Measurements from ENCODE around the gene SMR3B.

The SMR3B gene

DNA sequence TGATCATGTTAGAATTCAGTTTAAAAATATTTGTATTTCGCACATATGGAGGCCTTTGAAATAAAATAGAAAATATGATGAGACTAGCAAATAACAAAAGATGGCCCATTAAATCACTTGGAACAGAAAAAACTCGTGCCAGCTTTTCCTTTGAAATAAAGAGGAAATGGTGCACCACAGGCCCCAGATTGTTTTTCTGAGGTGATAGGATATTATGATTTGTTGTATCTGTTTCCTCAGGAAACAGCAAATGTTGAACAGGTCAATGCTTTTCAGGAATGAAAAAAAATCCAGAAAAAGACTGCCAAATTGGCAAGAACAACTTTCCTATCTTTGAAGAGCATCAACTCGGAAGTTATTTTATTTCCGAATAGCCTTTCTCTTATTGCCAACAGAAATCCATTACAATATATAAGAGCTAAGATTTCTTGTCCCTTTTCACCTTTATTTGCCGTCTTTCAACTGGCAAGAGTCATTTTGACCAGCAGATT, at the start of gene SMR3B:
Gene SMR3B, plus strand, starts transcription at position 441 of the 491 bp plus-strand sequence. CDS start 1,380 bp downstream, outside the sequence.
- DNase-seq, result no peak

DNA sequence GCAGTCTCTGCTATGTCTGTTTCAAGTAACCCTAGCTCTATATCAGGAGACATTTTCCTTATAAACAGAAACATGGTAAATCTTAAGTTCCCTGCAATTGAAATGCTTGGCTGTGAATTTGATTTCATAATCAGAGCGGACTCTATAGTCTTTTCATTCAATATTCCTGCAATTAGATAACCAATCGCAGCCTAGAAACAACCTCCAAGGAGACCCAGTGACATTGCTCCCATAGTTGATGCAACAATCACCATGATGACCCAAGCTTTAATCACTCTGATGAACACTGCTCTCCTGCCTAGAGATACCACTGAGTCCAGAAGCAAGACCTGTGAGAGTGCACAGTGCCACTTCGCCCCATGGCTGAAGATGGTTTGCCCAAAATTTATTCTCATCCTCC, 48.2 kb upstream of the SMR3B start, which contains the start of gene CABS1:
Gene CABS1, plus strand, starts transcription at position 301 of the 400 bp plus-strand sequence. Its CDS starts 59 bp downstream, at position 360.
- DNase-seq, result no peak

DNA sequence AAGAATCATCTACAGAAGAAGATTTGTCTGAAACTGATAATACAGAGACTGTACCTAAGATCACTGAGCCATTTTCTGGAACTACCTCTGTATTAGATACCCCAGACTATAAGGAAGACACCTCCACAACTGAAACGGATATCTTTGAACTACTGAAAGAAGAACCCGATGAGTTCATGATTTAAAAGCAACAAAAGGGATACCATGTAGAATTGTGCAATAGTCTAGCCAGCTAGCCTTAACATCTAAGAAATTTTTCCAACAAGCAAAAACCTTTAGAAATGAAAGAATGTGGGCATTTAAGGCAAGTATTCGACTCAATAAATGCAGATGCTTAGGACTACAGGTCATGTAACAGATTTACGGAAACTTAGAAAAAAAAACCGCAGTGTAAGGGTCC, 46.9 kb upstream of the SMR3B start:
- DNase-seq, result no peak

- DNase-seq, result no peak
Observed at GRCh38 chr4:70337886-70338420, 45.0 kb upstream of the SMR3B start.

GRCh38 chr4:70356185-70356584, 26.7 kb upstream of the SMR3B start:
- no peak for DNase-seq

GRCh38 chr4:70359115-70359661, 23.7 kb upstream of the SMR3B start:
- DNase-seq, result no peak

- DNase-seq, result no peak
Observed at GRCh38 chr4:70360460-70360859, 22.5 kb upstream of the SMR3B start, which contains the start of gene SMR3A. Gene SMR3A (plus strand): TSS chr4:70360760. CDS start chr4:70362116, 1,356 bp downstream.

DNA sequence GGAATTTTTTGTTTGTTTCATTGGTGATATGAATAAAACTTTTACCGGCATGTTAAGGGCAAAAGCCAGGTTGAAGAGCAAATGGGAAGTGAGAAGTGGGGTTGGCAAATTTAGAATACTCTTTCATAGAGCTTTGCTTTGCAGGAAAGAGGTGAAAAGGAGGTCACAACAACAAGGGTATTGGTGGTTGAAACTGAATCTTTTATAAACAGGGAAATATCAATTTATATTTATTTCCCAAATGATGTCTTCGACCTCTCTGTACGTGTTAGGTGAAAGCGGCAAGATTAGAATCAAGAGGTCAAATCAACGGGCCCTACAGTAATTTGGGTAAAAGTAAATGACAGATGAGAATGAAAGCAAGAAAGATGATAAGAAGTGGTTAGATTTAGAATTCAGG, 18.9 kb upstream of the SMR3B start:
- no peak for DNase-seq

DNA sequence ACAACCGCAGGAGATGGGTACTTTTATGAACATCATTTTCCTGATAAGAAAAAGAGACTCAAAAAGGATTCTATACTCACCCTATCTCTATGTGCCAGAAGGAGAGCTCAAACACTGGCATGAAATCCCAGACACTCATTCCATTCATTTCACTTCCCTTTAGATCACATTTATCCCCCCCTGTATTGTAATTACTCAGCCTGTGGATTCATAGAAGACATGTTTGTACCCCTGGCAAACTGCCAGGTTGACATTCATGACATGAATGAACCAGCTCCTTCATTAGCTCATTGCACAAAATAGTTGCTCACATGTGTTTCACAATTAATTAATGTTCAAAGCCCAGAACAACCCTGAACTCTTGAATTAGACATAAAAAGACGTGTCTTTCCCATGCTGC, 17.5 kb upstream of the SMR3B start:
- no peak for DNase-seq

DNA sequence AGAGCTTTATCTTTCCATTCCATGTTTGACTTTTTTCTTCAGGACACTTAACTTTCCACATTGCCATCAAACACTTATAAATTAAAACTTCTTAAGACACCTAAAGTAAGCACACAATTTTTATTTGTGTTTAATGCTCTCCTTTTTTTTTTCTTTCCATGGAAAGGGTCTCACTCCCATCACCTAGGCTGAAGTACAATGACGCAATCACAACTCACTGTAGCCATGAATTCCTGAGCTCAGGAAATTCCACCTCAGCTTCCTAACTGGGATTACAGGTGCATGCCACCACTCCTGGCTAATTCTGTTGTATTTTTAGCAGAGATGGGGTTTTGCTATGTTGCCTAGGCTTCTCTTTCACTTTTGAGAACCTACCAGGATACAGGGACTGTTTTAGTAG, 15.1 kb upstream of the SMR3B start:
- DNase-seq, result no peak

DNA sequence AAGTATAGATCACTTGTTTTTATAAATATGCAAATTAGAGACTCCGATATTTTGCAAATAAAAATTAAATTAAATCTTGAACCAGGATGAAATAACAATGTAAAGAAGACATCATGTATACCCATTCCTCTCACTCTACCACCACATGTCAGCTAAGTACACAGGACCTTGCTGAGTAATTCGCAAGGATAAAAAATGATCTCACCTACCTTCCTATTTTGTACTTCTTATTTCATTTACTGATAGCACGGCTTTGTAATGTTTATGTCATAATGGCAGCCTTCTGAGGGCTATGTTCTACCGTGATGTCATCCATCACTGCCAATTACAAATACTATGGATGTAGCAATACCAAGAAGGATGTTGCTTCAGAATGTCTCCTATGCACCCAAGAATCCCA, 10.9 kb upstream of the SMR3B start:
- DNase-seq, result no peak

GRCh38 chr4:70372760-70373159, 10.2 kb upstream of the SMR3B start:
- no peak for DNase-seq

DNA sequence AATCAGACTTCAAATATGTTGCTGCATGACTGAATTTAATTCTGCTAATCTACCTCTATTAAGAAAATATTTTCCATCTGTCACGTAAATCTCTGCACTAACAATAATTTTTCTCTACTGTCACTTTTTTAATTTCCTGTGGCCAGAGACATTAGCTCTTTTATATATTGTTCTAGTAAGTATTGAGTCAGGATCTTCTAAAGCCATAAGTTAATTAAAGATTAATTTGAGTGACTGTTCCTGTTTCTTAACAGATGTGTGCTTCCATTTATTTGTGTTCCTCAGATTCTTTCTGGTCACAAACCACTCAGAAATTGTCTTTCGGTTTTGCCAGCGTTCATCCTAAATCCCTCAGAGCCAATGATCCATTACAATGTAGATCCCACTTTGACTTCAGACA, 2.4 kb upstream of the SMR3B start:
- DNase-seq, result no peak

GRCh38 chr4:70392057-70392776, 9.3 kb downstream of the SMR3B start:
- no peak for DNase-seq

- DNase-seq, result no peak
Observed at GRCh38 chr4:70397580-70397979, 14.6 kb downstream of the SMR3B start, which contains the start of gene OPRPN. Gene OPRPN (plus strand): TSS chr4:70397940. CDS start chr4:70399286, 1,346 bp downstream.

DNA sequence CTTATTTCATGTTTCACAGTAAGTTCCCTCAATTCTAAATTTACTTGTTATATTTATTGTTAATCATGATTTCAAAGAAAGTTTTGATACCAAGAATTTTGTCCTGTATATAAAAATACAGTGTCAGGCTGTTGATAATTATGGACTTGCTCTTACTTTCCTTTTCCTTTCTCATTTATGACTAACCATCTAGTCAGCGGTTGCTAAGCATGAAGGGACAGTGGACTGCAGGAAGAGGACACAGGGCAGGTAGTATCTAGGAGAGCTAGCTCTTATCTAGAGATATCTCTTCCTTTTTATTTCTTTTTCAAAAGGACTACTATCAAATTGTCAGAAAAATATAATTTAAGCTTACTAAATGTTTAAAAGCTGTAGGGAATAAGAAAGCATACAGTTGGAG, 16.4 kb downstream of the SMR3B start:
- DNase-seq, result no peak

GRCh38 chr4:70402762-70403161, 19.8 kb downstream of the SMR3B start:
- DNase-seq, result no peak

DNA sequence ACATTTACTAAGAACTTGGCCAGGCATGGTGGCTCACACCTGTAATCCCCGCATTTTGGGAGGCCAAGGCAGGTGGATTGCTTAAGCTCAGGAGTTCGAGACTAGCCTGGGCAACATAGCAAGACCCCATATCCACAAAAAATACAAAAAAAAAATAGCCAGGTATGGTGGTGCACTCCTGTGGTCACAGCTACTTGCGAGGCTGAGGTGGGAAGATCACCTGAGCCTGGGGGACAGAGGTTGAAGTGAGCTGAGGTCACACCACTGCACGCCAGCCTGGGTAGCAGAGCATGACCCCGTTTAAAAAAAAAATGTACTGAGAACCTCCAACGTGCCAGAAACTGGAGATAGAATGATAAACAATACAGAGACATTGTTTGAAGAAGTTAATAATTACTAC, 22.8 kb downstream of the SMR3B start:
- peak; percentile 46 for DNase-seq

- DNase-seq, result no peak
Observed at GRCh38 chr4:70425306-70425705, 42.4 kb downstream of the SMR3B start.

- no peak for DNase-seq
Observed at GRCh38 chr4:70426789-70427188, 43.9 kb downstream of the SMR3B start.

- no peak for DNase-seq
Observed at GRCh38 chr4:70437197-70437596, 54.3 kb downstream of the SMR3B start.

All from DMS53 (cell line).